H9 (cell line): ENCODE measurements around the gene RALGAPB. TPM values are rescaled to one million over a fixed set of nuclear protein-coding genes. Genes with fewer than 3 reads are reported as not detected.

Experiments used
- DNase-seq: peaks from one replicate; pipeline ENCODE4 v3.0.0-alpha.2; 2017
- H2AFZ ChIP-seq: one replicate; pipeline ENCODE4 v1.6.1; 2013; ENCODE audit warnings: mild to moderate bottlenecking, low read length, control low read depth, moderate library complexity
- H2AK5ac ChIP-seq: 2 replicates; pipeline ENCODE4 v1.6.1; 2013; ENCODE audit warnings: low read length, control low read depth, mixed read lengths; ENCODE audit not compliant: insufficient read length
- H2BK120ac ChIP-seq: one replicate; pipeline ENCODE4 v1.6.1; 2013; ENCODE audit warnings: low read depth, mild to moderate bottlenecking, low read length, control low read depth, inconsistent platforms; ENCODE audit not compliant: poor library complexity, severe bottlenecking
- H2BK12ac ChIP-seq: 2 replicates; pipeline ENCODE4 v1.6.1; 2013; ENCODE audit warnings: low read length, control low read depth, mixed read lengths, low read depth; ENCODE audit not compliant: insufficient read length
- H2BK15ac ChIP-seq: 2 replicates; pipeline ENCODE4 v1.6.1; 2013; ENCODE audit warnings: low read depth, low read length, control low read depth
- H2BK20ac ChIP-seq: one replicate; pipeline ENCODE4 v1.6.1; 2013; ENCODE audit warnings: low read depth, mild to moderate bottlenecking, low read length, control low read depth, inconsistent platforms; ENCODE audit not compliant: poor library complexity, severe bottlenecking
- H2BK5ac ChIP-seq: 2 replicates; pipeline ENCODE4 v1.6.1; 2013; ENCODE audit warnings: low read length, control low read depth, mixed read lengths; ENCODE audit not compliant: insufficient read length
- H3K14ac ChIP-seq: 2 replicates; pipeline ENCODE4 v1.6.1; 2013; ENCODE audit warnings: low read length, control low read depth; ENCODE audit not compliant: insufficient read depth
- H3K18ac ChIP-seq: 2 replicates; pipeline ENCODE4 v1.6.1; 2013; ENCODE audit warnings: low read depth, mild to moderate bottlenecking, mixed read lengths, low read length, control low read depth; ENCODE audit not compliant: insufficient read length
- H3K23ac ChIP-seq: 2 replicates; pipeline ENCODE4 v1.6.1; 2013; ENCODE audit warnings: low read length, control low read depth, mixed read lengths, low read depth; ENCODE audit not compliant: insufficient read length
- H3K23me2 ChIP-seq: 2 replicates; pipeline ENCODE4 v1.6.1; 2013; ENCODE audit warnings: low read depth, mild to moderate bottlenecking, mixed read lengths, low read length, control low read depth; ENCODE audit not compliant: insufficient read length, poor library complexity, severe bottlenecking
- H3K27ac ChIP-seq: 2 replicates; pipeline ENCODE4 v1.5.1; 2013; ENCODE audit warnings: low read length, control low read depth, mixed read lengths, low read depth; ENCODE audit not compliant: insufficient read length
- H3K27me3 ChIP-seq: 2 replicates; pipeline ENCODE4 v1.6.1; 2013; ENCODE audit warnings: low read length, control low read depth, inconsistent platforms; ENCODE audit not compliant: insufficient read depth
- H3K4ac ChIP-seq: 2 replicates; pipeline ENCODE4 v1.6.1; 2013; ENCODE audit warnings: low read depth, mild to moderate bottlenecking, control low read depth, inconsistent platforms, low read length, moderate library complexity
- H3K4me1 ChIP-seq: 2 replicates; pipeline ENCODE4 v1.6.1; 2013; ENCODE audit warnings: low read length, control low read depth, inconsistent platforms; ENCODE audit not compliant: insufficient read depth
- H3K4me2 ChIP-seq: 2 replicates; pipeline ENCODE4 v1.6.1; 2013; ENCODE audit warnings: low read length, control low read depth, mixed read lengths; ENCODE audit not compliant: insufficient read length, insufficient read depth
- H3K56ac ChIP-seq: 2 replicates; pipeline ENCODE4 v1.6.1; 2013; ENCODE audit warnings: low read depth, mild to moderate bottlenecking, mixed read lengths, low read length, control low read depth; ENCODE audit not compliant: insufficient read length
- H3K79me1 ChIP-seq: 2 replicates; pipeline ENCODE4 v1.6.1; 2013; ENCODE audit warnings: low read depth, mild to moderate bottlenecking, moderate library complexity, low read length, control low read depth, inconsistent platforms; ENCODE audit not compliant: insufficient read depth, poor library complexity, severe bottlenecking
- H3K79me2 ChIP-seq: 2 replicates; pipeline ENCODE4 v1.6.1; 2013; ENCODE audit warnings: low read length, control low read depth, inconsistent platforms; ENCODE audit not compliant: insufficient read depth
- H3K9ac ChIP-seq: 2 replicates; pipeline ENCODE4 v1.6.1; 2013; ENCODE audit warnings: low read length, control low read depth, mixed read lengths; ENCODE audit not compliant: insufficient read length; ENCODE audit errors: extremely low read depth
- H3K9me3 ChIP-seq: one replicate; pipeline ENCODE4 v1.6.1; 2013; ENCODE audit warnings: low read depth, low read length, inconsistent platforms; ENCODE audit not compliant: control insufficient read depth
- H3T11ph ChIP-seq: one replicate; pipeline ENCODE4 v1.6.1; 2013; ENCODE audit warnings: mild to moderate bottlenecking, low read length, control low read depth, inconsistent platforms
- H4K20me1 ChIP-seq: one replicate; pipeline ENCODE4 v1.6.1; 2013; ENCODE audit not compliant: control insufficient read depth, insufficient read length, insufficient read depth
- H4K5ac ChIP-seq: 2 replicates; pipeline ENCODE4 v1.6.1; 2013; ENCODE audit warnings: low read depth, mild to moderate bottlenecking, mixed read lengths, low read length, control low read depth; ENCODE audit not compliant: insufficient read length
- H4K8ac ChIP-seq: replicated peaks from 2 replicates; pipeline ENCODE4 v1.6.1; 2013; ENCODE audit warnings: low read length, control low read depth, mixed read lengths, low read depth; ENCODE audit not compliant: insufficient read length
- H4K91ac ChIP-seq: 2 replicates; pipeline ENCODE4 v1.6.1; 2013; ENCODE audit warnings: low read depth, mild to moderate bottlenecking, moderate library complexity, mixed read lengths, low read length, control low read depth; ENCODE audit not compliant: insufficient read length
- H3K27ac Mint-ChIP-seq, 3 experiments: 2 replicates in 2 of 3; 3 replicates in 1 of 3; pipeline ENCODE4 v1.8.0; 2020 to 2021; ENCODE audit warnings: mixed read lengths in 3 of 3, mild to moderate bottlenecking in 1 of 3, moderate library complexity in 1 of 3
- H3K27me3 Mint-ChIP-seq: 2 replicates; pipeline ENCODE4 v1.8.0; 2021; ENCODE audit warnings: low read depth, mild to moderate bottlenecking, moderate library complexity, mixed read lengths
- H3K36me3 Mint-ChIP-seq, 3 experiments: 2 replicates in 2 of 3; 3 replicates in 1 of 3; pipeline ENCODE4 v1.8.0; 2020 to 2021; ENCODE audit warnings: low read depth in 3 of 3, mixed read lengths in 3 of 3; ENCODE audit not compliant: insufficient read depth in 1 of 3
- H3K4me1 Mint-ChIP-seq, 2 experiments: 2 replicates each; pipeline ENCODE4 v1.8.0; 2020; ENCODE audit warnings: mixed read lengths in 2 of 2
- H3K4me3 Mint-ChIP-seq, 2 experiments: 2 replicates in 1 of 2; 3 replicates in 1 of 2; pipeline ENCODE4 v1.8.0; 2020 to 2021; ENCODE audit warnings: mild to moderate bottlenecking in 2 of 2, mixed read lengths in 2 of 2, moderate library complexity in 1 of 2
- H3K9me3 Mint-ChIP-seq, 2 experiments: 2 replicates in 1 of 2; 3 replicates in 1 of 2; pipeline ENCODE4 v1.8.0; 2020; ENCODE audit warnings: mild to moderate bottlenecking in 2 of 2, mixed read lengths in 2 of 2, moderate library complexity in 1 of 2
- CTCF ChIP-seq: fragments of 200-600 bp; sonication (generic); conservative IDR thresholded peaks from 3 replicates; pipeline ENCODE4 v1.8.0; 2021; ENCODE audit warnings: antibody characterized with exemption, mild to moderate bottlenecking
- WGBS: extraction: QIAGEN DNeasy Blood & Tissue Kit; methylation state at CpG from one replicate; pipeline ENCODE4 v1.1.7; 2013; ENCODE audit warnings: missing lambda C conversion rate, low lambda C conversion rate, mixed read lengths; ENCODE audit not compliant: insufficient read length; ENCODE audit errors: extremely low coverage; 5-methylcytosine and 5-hydroxymethylcytosine counted together
- total RNA-seq: library from RNA; stranded (reverse); gene quantifications from 2 replicates; pipeline ENCODE4 v1.2.1, GENCODE V29; 2021

RALGAPB gene
- total RNA-seq, 1 experiment from 2014 or later, result 28.5 TPM

DNA sequence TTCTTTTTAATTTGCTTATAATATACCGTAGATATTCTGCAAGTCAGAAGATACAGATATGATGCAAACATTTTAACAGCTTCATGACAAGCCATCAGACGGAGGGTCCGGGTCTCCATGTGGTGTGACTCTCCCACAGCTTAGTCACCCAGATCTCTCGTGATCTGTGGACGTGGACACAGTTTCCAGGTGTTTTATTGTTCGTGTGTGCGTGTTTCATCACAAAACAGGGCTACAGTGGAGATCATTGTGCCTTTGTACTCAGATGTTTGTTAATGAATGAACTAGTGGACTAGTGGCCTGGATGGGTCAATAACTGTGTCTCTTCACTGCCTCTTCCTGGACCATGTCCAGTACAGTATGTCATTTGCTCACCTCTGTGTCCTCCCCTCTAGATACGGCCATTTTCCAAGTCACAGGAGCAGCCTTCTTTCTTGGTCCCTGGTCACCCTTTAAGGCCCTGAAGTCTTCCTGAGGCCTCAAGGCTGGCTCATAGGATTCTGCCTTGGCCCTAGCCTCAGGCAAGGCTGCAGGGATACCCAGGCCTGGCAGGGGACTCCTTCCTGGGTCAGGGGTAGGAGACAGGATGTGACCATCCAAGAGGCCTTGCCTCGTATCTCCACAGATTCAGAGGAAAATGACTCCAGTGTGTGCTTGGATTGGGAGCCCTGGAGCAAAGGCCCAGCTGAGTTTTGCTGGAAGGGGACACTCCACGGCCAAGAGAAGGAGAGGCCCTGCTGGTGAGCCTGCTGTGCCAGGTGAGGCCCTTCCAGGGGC, 112.9 kb downstream of the RALGAPB start:
- Histone ChIP-seq H3K4ac (no peak overlapping the region), H4K20me1 (no peaks in the 10 kb centered on the region), H3K56ac (no peak overlapping the region), H2AFZ (no peak overlapping the region), H2BK12ac (no peak overlapping the region), H2BK15ac (no peak overlapping the region), H4K8ac (no peak overlapping the region), H3K18ac (no peak overlapping the region), H2BK20ac (no peak overlapping the region), H3K4me1 (no peaks in the 10 kb centered on the region), H3K9me3 (no peaks in the 10 kb centered on the region), H3K79me1 (no peaks in the 10 kb centered on the region), H3K14ac (no peak overlapping the region), H2AK5ac (no peak overlapping the region), H4K91ac (no peak overlapping the region), H2BK120ac (no peak overlapping the region), H3K9ac (no peak overlapping the region), H3K23ac (no peak overlapping the region), H3K27me3 (no peaks in the 10 kb centered on the region), H4K5ac (no peak overlapping the region), H3K27ac (no peak overlapping the region), H3K4me2 (no peak overlapping the region), H2BK5ac (no peak overlapping the region), H3T11ph (no peak overlapping the region), H3K79me2 (no peaks in the 10 kb centered on the region), H3K23me2 (no peaks in the 10 kb centered on the region)
- WGBS, result no CpG with 5 or more reads among the region's 10 CpGs
- no peak for TF ChIP-seq CTCF
- Mint-ChIP-seq H3K4me1 (peaks cover 9 to 13% of the 10 kb centered on the region in 2 experiments), H3K4me3 (no peak overlapping the region), H3K27ac (no peak overlapping the region), H3K36me3 (no peaks in the 10 kb centered on the region), H3K9me3 (no peaks in the 10 kb centered on the region), H3K27me3 (peaks cover 1% of the 10 kb centered on the region; the same call in 1 of the 2 replicates)
- no peak for DNase-seq
